GM19193 (cell line): ENCODE data around the gene CCDC88C.

Experiments
- POLR2A ChIP-seq: IDR thresholded peaks from 4 replicates; pipeline ENCODE4 v1.6.1; 2011; ENCODE audit not compliant: insufficient read depth, insufficient read length; ENCODE audit errors: extremely low read depth

Gene CCDC88C

DNA sequence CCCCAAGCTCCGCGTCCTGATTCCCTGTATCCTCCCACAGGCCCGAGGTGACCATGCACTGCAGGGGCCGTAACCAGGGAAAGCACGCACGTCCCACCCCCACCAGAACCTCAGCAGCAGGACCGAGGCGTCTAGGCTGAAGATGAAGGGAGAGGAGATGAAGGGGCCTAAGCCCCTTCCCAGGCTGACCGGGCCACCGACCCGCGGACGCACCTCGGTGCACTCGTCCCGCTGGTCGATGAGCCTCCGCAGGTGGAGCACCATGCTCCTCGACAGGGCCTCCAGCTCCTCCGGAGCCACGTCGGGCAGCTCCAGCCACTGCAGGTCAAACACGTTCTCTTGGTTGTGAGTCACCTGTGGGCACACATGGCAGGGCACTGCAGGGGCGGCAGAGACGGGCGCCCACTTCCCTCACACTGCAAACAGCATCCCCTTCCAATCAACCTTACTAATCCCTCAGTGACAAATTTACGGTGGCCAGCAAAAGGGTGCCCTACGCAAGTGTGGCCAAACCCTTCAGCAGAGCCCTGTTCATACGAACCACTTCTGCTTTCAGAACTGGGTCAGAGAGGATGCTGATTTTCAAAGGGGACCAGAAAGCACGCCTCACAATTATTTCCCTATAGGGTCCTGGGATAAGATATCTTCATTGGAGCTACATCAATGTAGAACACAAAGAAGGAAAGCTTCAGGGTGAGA, 77.8 kb downstream of the CCDC88C start:
- no peak for TF ChIP-seq POLR2A

DNA sequence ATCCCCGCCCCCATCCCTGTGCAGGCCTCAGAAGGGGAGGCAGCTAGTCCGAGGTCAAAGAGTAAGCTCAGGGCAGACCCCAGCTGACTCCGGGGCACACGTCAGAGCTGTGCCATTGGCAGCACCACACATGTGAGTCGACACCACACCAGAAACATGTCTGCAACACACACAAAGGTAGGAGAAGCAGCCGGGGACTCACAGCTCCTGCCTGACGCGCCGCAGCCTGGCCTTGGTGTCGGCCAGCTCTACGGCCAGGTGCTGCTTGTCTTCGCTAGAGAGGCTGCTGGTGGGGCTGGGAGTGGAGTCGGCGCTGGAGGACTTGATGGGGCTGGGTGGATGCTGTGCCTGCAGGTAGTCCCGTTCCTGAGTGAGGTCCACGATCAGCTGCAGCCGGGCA, 78.5 kb downstream of the CCDC88C start:
- TF ChIP-seq POLR2A: no peak

- no peak for TF ChIP-seq POLR2A
Measured at GRCh38 chr14:91338379-91338778, 79.2 kb downstream of the CCDC88C start.

GRCh38 chr14:91337699-91338335, 79.8 kb downstream of the CCDC88C start:
- no peak for TF ChIP-seq POLR2A

DNA sequence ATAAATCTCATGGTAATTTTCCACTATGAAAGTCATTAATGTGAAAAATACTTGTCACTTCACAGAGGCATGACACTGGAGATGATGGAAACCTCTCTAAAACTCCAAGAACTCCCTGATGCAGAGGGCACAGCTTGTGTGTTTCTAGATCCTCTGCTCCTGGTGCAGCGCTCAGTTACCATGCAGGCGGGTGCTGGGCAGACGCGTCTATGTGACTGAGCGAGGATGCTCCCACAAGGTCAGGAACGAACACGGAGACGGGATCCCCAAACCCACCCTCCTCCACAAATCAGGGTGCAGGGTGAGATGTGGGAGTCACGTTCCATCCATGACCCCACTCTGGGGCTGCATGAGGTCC, 81.5 kb downstream of the CCDC88C start:
- TF ChIP-seq POLR2A: no peak

GRCh38 chr14:91335191-91336092, 82.2 kb downstream of the CCDC88C start:
- TF ChIP-seq POLR2A: no peak

GRCh38 chr14:91333650-91334039, 84.0 kb downstream of the CCDC88C start:
- no peak for TF ChIP-seq POLR2A

DNA sequence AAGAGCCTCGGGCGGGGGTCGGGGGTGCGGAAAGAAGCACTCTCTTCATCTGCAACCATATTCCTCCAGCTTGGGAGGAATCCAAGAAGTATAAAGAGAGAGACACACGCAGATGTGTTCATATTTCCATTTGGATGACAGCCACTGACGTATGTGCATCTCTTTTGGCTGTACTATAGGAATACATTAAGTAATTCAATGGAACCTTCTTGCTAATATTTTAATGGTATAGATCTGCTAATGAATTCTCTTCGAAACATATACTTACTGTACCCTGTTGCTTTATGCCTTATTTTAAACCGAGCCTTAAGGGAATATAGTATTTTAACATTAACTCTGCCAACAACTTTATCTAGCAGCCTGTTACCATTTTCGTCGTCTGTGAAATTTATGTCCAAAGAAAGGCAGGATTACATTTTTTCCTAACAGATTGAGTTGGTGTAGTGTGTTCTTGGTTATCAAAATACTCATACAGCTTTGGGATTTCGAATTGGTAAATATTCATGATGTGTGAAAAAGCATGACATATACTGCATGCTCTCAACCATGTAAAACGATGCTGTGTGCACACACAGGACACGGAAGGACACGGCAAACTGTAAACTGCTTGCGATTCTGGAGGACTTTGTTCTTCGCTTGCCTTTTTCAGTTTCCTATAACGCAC, 84.5 kb downstream of the CCDC88C start:
- TF ChIP-seq POLR2A: no peak

DNA sequence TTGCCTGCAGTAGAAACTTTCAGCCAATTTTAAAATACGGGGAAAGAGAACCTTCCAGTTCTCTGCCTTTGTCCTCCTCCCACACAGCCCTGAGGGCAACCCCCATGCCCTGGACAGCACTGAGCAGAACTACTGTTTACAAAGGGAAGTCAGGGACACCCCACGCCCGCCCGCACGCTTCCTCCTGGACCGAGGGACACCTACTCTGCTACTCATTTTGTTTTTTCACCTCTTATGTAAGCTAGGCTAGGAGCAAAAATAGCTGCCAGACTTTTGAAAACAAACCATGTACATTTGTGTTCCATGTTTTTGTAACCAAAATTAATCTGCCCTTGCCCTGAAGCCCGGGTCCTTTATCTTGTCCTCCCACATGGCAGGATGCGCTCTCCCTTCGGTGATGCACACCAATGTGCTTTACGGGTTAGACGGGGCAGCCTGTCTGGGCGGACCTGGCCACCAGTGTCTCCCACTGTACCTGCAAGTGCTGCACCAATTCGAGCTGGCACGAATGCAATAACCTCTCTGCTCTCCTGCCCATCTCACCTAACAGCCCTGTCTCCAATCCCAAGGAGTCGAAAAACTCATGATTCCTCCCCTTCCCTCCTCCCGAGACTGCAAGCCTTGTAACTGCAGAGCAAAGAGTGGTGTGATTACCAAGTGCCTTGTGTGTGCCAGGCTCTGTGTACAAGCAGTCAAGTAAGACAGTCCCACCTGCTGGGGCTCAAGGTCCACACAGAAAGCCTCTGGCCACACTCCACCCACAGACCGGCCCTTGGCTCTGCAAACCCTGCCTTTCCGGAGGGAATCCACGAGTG, 85.2 kb downstream of the CCDC88C start:
- no peak for TF ChIP-seq POLR2A

DNA sequence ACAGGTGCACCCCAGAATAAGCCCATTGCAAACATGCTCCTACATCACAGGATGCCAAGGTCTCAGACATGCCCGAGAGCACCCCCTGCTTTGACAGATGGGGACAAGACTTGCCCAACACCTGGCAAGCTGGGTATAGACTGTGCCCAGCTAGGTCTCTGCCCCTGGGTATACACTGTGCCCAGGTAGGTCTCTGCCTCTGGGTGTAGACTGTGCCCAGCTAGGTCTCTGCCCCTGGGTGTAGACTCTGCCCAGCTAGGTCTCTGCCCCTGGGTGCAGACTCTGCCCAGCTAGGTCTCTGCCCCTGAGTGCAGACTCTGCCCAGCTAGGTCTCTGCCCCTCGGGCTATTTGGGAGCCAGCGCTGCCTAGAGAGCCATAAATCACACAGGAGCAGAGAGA, 85.9 kb downstream of the CCDC88C start:
- TF ChIP-seq POLR2A: no peak

GRCh38 chr14:91330856-91331255, 86.8 kb downstream of the CCDC88C start:
- no peak for TF ChIP-seq POLR2A

DNA sequence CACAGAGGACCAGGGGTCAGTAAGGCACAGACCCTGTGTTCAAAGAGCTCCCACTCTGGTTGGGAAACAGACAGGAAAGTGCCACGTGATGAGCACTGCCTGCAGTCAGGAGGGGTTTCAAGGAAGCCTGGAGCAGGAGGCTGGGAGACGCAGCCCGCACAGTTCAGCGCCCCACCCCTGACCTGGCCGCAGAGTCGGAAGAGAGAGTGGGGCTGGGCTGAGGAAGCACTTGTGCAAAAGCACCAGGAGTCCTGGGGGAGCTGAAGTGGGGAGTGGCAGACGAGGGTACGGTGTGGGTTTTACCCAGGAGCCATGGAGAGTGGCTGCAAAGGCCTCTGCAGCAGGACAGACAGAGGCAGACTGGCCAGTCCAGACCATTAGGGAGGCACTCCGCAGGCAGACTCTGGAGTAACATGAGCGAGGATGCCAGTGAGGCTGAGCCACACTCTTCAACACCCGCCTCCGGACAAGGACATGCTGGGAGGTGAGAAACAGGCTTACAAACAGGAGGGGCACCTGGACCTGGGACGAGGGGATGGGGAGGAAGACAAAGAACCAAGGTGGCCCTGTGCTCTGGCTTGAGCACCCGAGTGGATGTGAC, 87.4 kb downstream of the CCDC88C start:
- peak; percentile 11 for TF ChIP-seq POLR2A

DNA sequence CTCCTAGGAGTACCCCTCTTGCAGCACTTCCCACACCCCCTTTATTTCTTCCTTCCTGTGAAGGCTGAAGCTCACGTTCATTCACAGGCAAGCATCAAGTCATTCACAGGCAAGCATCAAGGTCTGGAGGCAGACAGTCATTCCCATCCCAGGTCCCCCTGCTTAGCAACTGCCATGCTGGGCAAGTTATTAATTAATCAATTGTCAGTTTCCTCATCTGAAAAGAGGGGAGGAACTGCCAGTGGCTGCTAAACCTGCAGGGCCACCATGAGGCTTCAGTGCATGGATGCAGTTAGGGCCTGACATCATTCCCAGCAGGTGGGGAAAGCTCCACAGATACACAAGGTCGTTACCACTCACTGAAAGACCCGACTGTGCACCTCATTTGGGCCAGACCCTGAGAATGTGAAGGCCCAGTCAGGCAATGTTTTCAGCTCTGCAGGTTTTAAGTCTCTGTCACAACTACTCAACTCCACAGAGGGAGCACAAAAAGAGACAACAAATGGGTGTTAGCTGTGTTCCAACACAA, 88.1 kb downstream of the CCDC88C start:
- no peak for TF ChIP-seq POLR2A
